HG03139 (cell line): ENCODE data around the gene IL1RL2.

Experiments used
- ATAC-seq: cut with Tn5 transposase; IDR thresholded peaks from one replicate; pipeline ENCODE4 v1.9.1; 2021; ENCODE audit not compliant: unreplicated experiment

The IL1RL2 gene

GRCh38 chr2:102262216-102263129 is 75.7 kb downstream of the IL1RL2 start:
- no peak for ATAC-seq

GRCh38 chr2:102264952-102265351 is 78.1 kb downstream of the IL1RL2 start:
- no peak for ATAC-seq

- no peak for ATAC-seq
Observed at GRCh38 chr2:102266204-102266603, 79.4 kb downstream of the IL1RL2 start.

- ATAC-seq = no peak
Observed at GRCh38 chr2:102267774-102268173, 81.0 kb downstream of the IL1RL2 start.

- ATAC-seq = no peak
Observed at GRCh38 chr2:102268510-102269199, 81.8 kb downstream of the IL1RL2 start.

GRCh38 chr2:102269200-102269524 is 82.3 kb downstream of the IL1RL2 start:
- ATAC-seq = no peak

- ATAC-seq = no peak
Observed at GRCh38 chr2:102271844-102272243, 85.0 kb downstream of the IL1RL2 start.

- no peak for ATAC-seq
Observed at GRCh38 chr2:102273619-102274211, 86.9 kb downstream of the IL1RL2 start.

- ATAC-seq = no peak
Observed at GRCh38 chr2:102276549-102277201, 89.9 kb downstream of the IL1RL2 start.

- no peak for ATAC-seq
Observed at GRCh38 chr2:102277202-102277700, 90.4 kb downstream of the IL1RL2 start.

GRCh38 chr2:102278720-102279390 is 92.0 kb downstream of the IL1RL2 start:
- ATAC-seq = no peak

GRCh38 chr2:102279391-102279735 is 92.5 kb downstream of the IL1RL2 start:
- no peak for ATAC-seq

GRCh38 chr2:102282678-102283091 is 95.9 kb downstream of the IL1RL2 start:
- ATAC-seq = no peak

GRCh38 chr2:102283996-102284395 is 97.2 kb downstream of the IL1RL2 start:
- no peak for ATAC-seq

- no peak for ATAC-seq
Observed at GRCh38 chr2:102284611-102285010, 97.8 kb downstream of the IL1RL2 start.

- no peak for ATAC-seq
Observed at GRCh38 chr2:102285368-102285767, 98.5 kb downstream of the IL1RL2 start.

- no peak for ATAC-seq
Observed at GRCh38 chr2:102286041-102286440, 99.2 kb downstream of the IL1RL2 start.

GRCh38 chr2:102289129-102289528 is 102.3 kb downstream of the IL1RL2 start:
- no peak for ATAC-seq
